Neural progenitor cell (in vitro differentiated cells): ENCODE measurements around the gene TFPI.

Experiments
- CTCF ChIP-seq: fragments of 200-600 bp; sonication (generic); IDR thresholded peaks from 2 replicates; pipeline ENCODE4 v1.5.1; 2017; ENCODE audit warnings: antibody characterized with exemption, mild to moderate bottlenecking
- EZH2phosphoT487 ChIP-seq: fragments of 200-600 bp; sonication (generic); IDR thresholded peaks from 2 replicates; pipeline ENCODE4 v1.6.1; 2017; ENCODE audit warnings: antibody characterized with exemption

DNA sequence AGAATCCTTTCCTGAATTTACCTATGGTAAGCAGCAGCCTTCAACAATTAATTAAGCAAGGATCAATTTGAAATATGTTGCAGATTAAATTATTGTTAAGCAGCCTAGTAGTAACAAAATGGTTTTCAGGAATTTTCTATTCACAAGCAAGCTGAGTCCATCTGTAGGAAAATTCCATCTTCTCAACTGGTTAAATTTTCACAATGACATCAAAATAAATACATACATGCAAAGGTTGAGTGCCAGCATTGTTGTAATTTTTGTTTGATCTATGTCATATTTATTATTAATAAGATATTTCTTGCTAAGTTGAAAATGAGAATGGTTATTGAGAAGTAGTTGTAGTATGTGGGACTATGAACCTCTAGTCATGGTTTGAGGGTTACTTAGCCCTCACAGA lies 15.3 kb upstream of the TFPI start:
- TF ChIP-seq CTCF = no peak
- no peak for TF ChIP-seq EZH2phosphoT487
